Adrenal gland (tissue), 12 donors: ENCODE measurements around the gene CREM. TPM values are rescaled to one million over a fixed set of nuclear protein-coding genes. Genes with fewer than 3 reads are reported as not detected.

Source experiments
- DNase-seq, 7 donors: peaks; one replicate each; pipeline ENCODE4 v3.0.0-alpha.2; 2019 to 2020
- H3K27ac ChIP-seq, 5 donors: fragments of 200-600 bp; sonication (generic) in 4 of 5; 1 replicate in 3 of 5; 2 replicates in 2 of 5; pipeline versions ENCODE4 v1.5.1 to v1.8.0; 2016 to 2020; ENCODE audit warnings: mild to moderate bottlenecking in 1 of 5
- H3K27me3 ChIP-seq: fragments of 200-600 bp; 2 replicates; pipeline ENCODE4 v1.8.0; 2021
- H3K36me3 ChIP-seq, 2 donors: fragments of 200-600 bp; replicated peaks in 1 of 2; 1 replicate in 1 of 2; 2 replicates in 1 of 2; pipeline versions ENCODE4 v1.5.1 to v1.8.0; 2018 to 2022
- H3K4me1 ChIP-seq, 2 donors: fragments of 200-600 bp; replicated peaks in 1 of 2; 1 replicate in 1 of 2; 2 replicates in 1 of 2; pipeline versions ENCODE4 v1.5.1 to v1.8.0; 2018 to 2021
- H3K4me3 ChIP-seq, 4 donors: fragments of 200-600 bp; sonication (generic) in 3 of 4; one replicate each; pipeline ENCODE4 v1.5.1; 2016 to 2018
- H3K9me3 ChIP-seq, 3 donors: fragments of 200-600 bp; sonication (generic) in 1 of 3; replicated peaks in 1 of 3; 1 replicate in 2 of 3; 2 replicates in 1 of 3; pipeline versions ENCODE4 v1.5.1 to v1.8.0; 2016 to 2021
- CTCF ChIP-seq, 6 experiments: fragments of 450-650 bp in 4 of 6; fragments of 200-600 bp in 2 of 6; sonication (generic) in 1 of 6; IDR thresholded peaks; 1 replicate in 5 of 6; 2 replicates in 1 of 6; pipeline versions ENCODE4 v1.5.1 to v1.8.0; 2016 to 2021; ENCODE audit warnings: antibody characterized with exemption in 6 of 6, mild to moderate bottlenecking in 2 of 6, moderate library complexity in 1 of 6
- POLR2A ChIP-seq, 2 donors: fragments of 450-650 bp; IDR thresholded peaks; one replicate each; pipeline ENCODE4 v1.6.1; 2017; ENCODE audit warnings: antibody characterized with exemption in 2 of 2, mild to moderate bottlenecking in 2 of 2, moderate library complexity in 1 of 2
- WGBS, 4 donors: extraction: QIAGEN DNeasy Blood & Tissue Kit in 2 of 4; methylation state at CpG; one replicate each; pipeline versions ENCODE4 v1.1.5 to v1.1.7; 2013 to 2017; 5-methylcytosine and 5-hydroxymethylcytosine counted together
- intact Hi-C, 2 donors: fragments of 100-400 bp; cut with DNase I; formaldehyde crosslinking; loops; one replicate each; pipeline versions ENCODE4 v1.14.1 to v1.15.0; 2022 to 2023
- polyA plus RNA-seq, 3 donors: library from polyadenylated mRNA; stranded (reverse); fragments of 200-250 nt in 2 of 3; fragments of 350-450 nt in 1 of 3; fragmentation: Illumina TruSeq in 1 of 3; extraction: RNeasy Lipid Tissue Mini Kit (QIAGEN cat#74804) in 1 of 3; gene quantifications; one replicate each; pipeline ENCODE4 v1.2.3, GENCODE V29; 2013 to 2014
- total RNA-seq, 9 donors: library from RNA; depleted of rRNA in 4 of 9; stranded (reverse); fragments of >200 nt in 4 of 9; fragments of 120-200 nt in 1 of 9; fragmentation: NEBNext Ultra II Directional in 1 of 9; extraction: Animal tissue kit (Norgen Biotek cat#: 25700) in 1 of 9; gene quantifications; one replicate each; pipeline versions ENCODE4 v1.1.0 to v1.2.4, GENCODE V29; 2013 to 2023
- donor health status: healthy with polysubstance abuse.
- donor health status: Bipolar disorder and iron deficiency.
- donor health status: DM: yes; HTN: yes; CAD: no.
- donor health status: DM: no; HTN: no; CAD: no.
- donor health status: DM: no; HTN: no; CAD: no.
- donor health status: DM: yes; HTN: yes; CAD: no.

The CREM gene
- total and polyA plus RNA-seq, 12 donors, result 75.2 to 340 (median 119) TPM

DNA sequence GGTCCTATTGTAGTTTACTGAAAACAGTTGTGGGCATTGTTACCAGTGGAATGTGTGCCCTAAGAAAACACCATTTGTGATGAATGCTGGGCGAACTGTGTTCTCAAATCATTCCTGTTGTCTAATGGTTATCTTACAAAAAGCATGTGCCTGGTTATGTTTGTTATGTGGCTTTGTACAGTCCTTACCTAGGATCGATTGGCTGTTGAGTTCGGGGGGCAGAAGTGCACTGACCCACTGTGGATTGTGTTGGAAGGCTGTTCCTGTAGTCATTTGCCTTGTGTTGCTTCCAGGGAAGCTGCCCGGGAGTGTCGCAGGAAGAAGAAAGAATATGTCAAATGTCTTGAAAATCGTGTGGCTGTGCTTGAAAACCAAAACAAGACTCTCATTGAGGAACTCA is 84.3 kb downstream of the CREM start:
- H3K27ac ChIP-seq, result peak overlapping the region in 4 of 5 donors; percentile 0 to 78 (median 38)
- H3K27me3 ChIP-seq, result no peaks in the 10 kb centered on the region
- 82 to 83% (median 83%) methylated on average over 5 to 6 of the region's 6 CpGs for WGBS, 4 donors
- intact Hi-C loops, result no loop called here
- DNase-seq, result no peak
- peaks cover 0 to 31% of the 10 kb centered on the region in 2 donors for H3K36me3 ChIP-seq
- peaks cover 0 to 20% of the 10 kb centered on the region in 2 donors for H3K4me1 ChIP-seq
- no peaks in the 10 kb centered on the region for H3K9me3 ChIP-seq
- no peak overlapping the region for H3K4me3 ChIP-seq
- TF ChIP-seq POLR2A (IDR thresholded peaks at IDR 0.05) (no peak), CTCF (IDR thresholded peaks at IDR 0.05) (no peak)

DNA sequence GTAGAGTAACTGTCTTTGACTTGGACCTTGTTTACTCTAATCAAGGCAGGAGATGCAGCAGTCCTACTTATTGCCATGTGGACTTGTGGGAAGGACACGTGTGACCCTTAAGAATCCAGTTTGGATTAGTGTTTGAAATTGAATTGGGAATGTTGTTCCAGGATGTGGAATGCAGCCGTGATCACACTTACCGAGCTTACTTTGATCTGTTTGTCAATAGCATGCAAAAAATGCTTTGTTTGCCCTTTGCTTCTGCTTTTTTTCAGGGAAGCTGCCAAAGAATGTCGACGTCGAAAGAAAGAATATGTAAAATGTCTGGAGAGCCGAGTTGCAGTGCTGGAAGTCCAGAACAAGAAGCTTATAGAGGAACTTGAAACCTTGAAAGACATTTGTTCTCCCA is 84.7 kb downstream of the CREM start:
- 49 to 58% (median 53%) methylated on average over 7 of the region's 7 CpGs for WGBS, 4 donors
- Histone ChIP-seq H3K4me1 (peaks cover 0 to 24% of the 10 kb centered on the region in 2 donors), H3K36me3 (peaks cover 0 to 31% of the 10 kb centered on the region in 2 donors), H3K9me3 (no peaks in the 10 kb centered on the region), H3K27ac (peak overlapping the region in 4 of 5 donors; percentile 0 to 78 (median 38)), H3K27me3 (no peaks in the 10 kb centered on the region), H3K4me3 (no peak overlapping the region)
- no peak for TF ChIP-seq CTCF (IDR thresholded peaks at IDR 0.05)
- TF ChIP-seq POLR2A (IDR thresholded peaks at IDR 0.05), result no peak
- intact Hi-C loops, result no loop called here
- peak in 1 of 7 donors; percentile 36 for DNase-seq

- peak; percentile 41 to 77 (median 56) for DNase-seq
- Histone ChIP-seq H3K36me3 (peaks cover 0 to 21% of the 10 kb centered on the region in 2 donors), H3K27ac (peak overlapping the region in 2 of 5 donors; percentile 31), H3K9me3 (no peaks in the 10 kb centered on the region), H3K27me3 (no peaks in the 10 kb centered on the region), H3K4me3 (no peak overlapping the region), H3K4me1 (peaks cover 0 to 37% of the 10 kb centered on the region in 2 donors)
- no peak for TF ChIP-seq CTCF (IDR thresholded peaks at IDR 0.05)
- TF ChIP-seq POLR2A (IDR thresholded peaks at IDR 0.05), result no peak
- 47 to 63% (median 56%) methylated on average over 6 of the region's 6 CpGs for WGBS, 4 donors
- intact Hi-C loops, result no loop called here
Measured at GRCh38 chr10:35212856-35213255, 86.2 kb downstream of the CREM start.

DNA sequence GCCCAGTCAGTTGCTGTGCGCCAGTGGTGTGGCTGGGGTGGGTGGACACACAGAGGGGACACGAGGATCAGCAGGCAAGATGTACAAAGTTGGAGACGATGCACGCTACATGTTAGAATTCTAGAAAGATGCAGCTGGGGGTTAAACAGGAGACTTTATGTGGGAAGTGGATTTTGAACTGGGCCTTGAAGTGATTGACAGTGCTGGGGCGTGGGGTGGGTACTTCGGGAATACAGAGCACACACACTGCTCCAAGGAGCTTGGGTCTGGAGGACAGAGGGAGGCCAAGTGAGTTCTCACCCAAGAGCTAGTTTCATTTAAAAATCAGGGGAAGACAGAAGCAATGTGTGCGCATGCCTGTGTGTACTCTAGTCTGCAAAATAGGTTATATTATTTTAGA is 87.1 kb downstream of the CREM start:
- Histone ChIP-seq H3K9me3 (no peaks in the 10 kb centered on the region), H3K36me3 (peaks cover 0 to 18% of the 10 kb centered on the region in 2 donors), H3K4me3 (no peak overlapping the region), H3K27ac (peak overlapping the region in 1 of 5 donors; percentile 31), H3K4me1 (peaks cover 0 to 36% of the 10 kb centered on the region in 2 donors), H3K27me3 (no peaks in the 10 kb centered on the region)
- no peak for DNase-seq
- intact Hi-C loops, result no loop called here
- WGBS, 4 donors, result 83 to 92% (median 88%) methylated on average over 7 of the region's 7 CpGs
- TF ChIP-seq CTCF (IDR thresholded peaks at IDR 0.05) (no peak), POLR2A (IDR thresholded peaks at IDR 0.05) (no peak)
